ENCODE data around the gene KRT1.

KRT1 gene

GRCh38 chr12:52632656-52633055 is 47.6 kb downstream of the KRT1 start:
- no peak for DNase-seq

GRCh38 chr12:52631676-52632459 is 48.3 kb downstream of the KRT1 start:
- DNase-seq, result no peak

DNA sequence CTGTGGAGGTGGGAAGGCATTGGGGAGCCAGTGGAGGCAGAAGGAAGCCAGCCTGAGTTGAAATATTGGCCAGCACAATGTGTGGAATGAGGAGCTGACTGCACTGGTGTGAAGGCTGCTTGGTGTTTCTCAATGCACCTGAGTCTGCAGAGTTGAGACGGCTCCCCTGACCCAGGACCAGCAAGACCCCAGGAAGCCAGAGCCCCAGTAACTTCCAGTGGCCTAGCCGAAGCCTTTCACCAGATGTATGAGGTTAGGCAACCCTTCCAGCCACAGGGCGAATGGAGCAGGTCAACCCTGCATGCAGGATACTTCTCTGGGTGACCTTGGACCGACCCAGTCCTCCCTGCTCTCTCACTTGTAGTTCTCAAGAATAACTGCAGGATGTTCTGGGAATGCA is 48.9 kb downstream of the KRT1 start:
- no peak for DNase-seq

- no peak for DNase-seq
Observed at GRCh38 chr12:52630599-52631200, 49.5 kb downstream of the KRT1 start.

DNA sequence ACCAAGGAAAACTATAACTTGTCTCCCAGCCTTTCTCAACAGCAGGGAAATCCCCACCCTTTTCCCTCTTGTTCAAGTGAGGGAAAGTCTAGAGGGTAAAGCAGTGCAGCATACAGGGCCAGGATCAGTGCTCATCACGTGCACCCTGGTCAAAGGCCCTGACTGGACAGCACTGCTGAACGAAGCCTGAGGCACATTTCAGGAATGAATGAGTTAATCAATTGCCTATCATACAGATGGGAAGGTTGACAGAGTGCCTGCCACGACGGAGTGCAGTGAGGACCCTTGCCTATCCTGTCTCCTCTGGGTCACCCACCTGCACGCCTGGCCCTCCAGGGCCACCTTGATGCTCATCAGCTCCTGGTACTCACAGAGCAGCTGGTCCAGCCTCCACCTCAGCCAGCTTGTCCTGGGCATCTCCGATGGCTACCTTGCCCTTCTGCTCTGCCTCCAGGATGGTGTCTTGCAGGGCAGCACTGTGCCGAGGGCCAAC is 50.2 kb downstream of the KRT1 start:
- no peak for DNase-seq

GRCh38 chr12:52629281-52630007 is 50.8 kb downstream of the KRT1 start:
- no peak for DNase-seq

GRCh38 chr12:52628841-52629240 is 51.4 kb downstream of the KRT1 start:
- DNase-seq, result no peak

GRCh38 chr12:52628111-52628507 is 52.1 kb downstream of the KRT1 start:
- DNase-seq, result no peak

GRCh38 chr12:52627395-52628110 is 52.7 kb downstream of the KRT1 start:
- no peak for DNase-seq
